Fibroblast of the aortic adventitia (primary cell): ENCODE results near the gene ITPR1. TPM values are rescaled to one million over a fixed set of nuclear protein-coding genes. Genes with fewer than 3 reads are reported as not detected.

Experiments
- DNase-seq: peaks from one replicate; pipeline ENCODE4 v3.0.0-alpha.2; 2010; ENCODE audit warnings: low read depth
- H3K4me3 ChIP-seq: 2 replicates; pipeline ENCODE4 v1.5.1; 2011; ENCODE audit warnings: low read depth, mild to moderate bottlenecking, control low read depth, low read length, moderate library complexity
- total RNA-seq: library from RNA; depleted of rRNA; stranded (reverse); fragments of >200 nt; gene quantifications from 2 replicates; pipeline ENCODE4 v1.2.3, GENCODE V29; 2012; ENCODE audit warnings: low replicate concordance
- TF ChIP-seq, protein P1 (sequence below): IDR thresholded peaks from 2 replicates; pipeline ENCODE4 v1.5.1; 2011; ENCODE audit warnings: mild to moderate bottlenecking, low read length, control low read depth, inconsistent platforms; ENCODE audit not compliant: insufficient read depth

The ITPR1 gene
- total RNA-seq, 1 donor: 8.9 TPM

DNA sequence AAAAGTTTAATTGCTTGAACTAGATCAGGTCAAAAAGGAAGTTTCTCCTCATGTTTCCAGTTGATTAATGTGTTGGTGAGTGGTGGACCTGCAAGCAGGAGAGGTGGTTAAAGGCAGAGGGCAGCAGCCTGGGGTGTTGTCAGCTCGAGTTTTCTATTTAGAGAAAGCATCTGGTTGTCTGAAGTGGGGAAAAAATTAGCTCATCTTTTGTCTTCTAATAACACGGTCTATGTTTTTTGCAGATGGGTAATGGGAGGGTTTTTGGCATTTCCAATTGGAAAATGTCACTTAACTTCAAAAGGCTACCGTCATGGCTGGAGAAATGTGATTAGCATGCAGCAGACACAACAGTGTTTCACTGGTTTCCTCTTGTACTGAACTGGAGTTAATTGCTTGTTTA lies 122.6 kb downstream of the ITPR1 start:
- TF ChIP-seq, protein P1, sequence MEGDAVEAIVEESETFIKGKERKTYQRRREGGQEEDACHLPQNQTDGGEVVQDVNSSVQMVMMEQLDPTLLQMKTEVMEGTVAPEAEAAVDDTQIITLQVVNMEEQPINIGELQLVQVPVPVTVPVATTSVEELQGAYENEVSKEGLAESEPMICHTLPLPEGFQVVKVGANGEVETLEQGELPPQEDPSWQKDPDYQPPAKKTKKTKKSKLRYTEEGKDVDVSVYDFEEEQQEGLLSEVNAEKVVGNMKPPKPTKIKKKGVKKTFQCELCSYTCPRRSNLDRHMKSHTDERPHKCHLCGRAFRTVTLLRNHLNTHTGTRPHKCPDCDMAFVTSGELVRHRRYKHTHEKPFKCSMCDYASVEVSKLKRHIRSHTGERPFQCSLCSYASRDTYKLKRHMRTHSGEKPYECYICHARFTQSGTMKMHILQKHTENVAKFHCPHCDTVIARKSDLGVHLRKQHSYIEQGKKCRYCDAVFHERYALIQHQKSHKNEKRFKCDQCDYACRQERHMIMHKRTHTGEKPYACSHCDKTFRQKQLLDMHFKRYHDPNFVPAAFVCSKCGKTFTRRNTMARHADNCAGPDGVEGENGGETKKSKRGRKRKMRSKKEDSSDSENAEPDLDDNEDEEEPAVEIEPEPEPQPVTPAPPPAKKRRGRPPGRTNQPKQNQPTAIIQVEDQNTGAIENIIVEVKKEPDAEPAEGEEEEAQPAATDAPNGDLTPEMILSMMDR: no peak
- H3K4me3 ChIP-seq: no peak overlapping the region
- DNase-seq: no peak

DNA sequence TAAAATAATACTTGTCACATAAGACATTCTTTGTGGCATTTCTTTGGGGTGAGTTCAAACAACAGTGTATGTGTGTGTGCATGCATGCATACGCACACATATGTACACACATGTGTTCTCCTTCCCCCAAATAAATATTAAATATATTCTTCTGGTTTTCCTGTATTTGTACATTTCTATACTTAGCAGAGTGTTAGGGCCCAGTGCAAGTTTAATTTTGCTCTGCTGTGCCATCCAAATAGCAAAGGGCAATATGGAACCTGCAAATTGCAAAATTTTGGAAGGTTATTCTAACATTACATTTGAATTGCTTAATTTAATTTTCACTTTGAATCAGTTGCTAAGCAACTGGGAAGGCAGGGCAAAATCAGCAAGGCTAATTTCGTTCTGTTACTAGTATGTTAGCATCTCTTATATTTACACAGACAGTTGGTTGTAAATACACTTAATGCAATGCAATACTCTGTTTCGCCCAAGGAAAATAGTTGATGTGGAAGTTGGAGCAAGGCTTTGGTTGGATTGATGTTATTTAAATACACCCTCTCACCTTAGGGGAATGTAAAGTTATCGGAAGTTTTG lies 130.4 kb downstream of the ITPR1 start:
- no peak overlapping the region for H3K4me3 ChIP-seq
- no peak for DNase-seq
- TF ChIP-seq, protein P1: no peak

DNA sequence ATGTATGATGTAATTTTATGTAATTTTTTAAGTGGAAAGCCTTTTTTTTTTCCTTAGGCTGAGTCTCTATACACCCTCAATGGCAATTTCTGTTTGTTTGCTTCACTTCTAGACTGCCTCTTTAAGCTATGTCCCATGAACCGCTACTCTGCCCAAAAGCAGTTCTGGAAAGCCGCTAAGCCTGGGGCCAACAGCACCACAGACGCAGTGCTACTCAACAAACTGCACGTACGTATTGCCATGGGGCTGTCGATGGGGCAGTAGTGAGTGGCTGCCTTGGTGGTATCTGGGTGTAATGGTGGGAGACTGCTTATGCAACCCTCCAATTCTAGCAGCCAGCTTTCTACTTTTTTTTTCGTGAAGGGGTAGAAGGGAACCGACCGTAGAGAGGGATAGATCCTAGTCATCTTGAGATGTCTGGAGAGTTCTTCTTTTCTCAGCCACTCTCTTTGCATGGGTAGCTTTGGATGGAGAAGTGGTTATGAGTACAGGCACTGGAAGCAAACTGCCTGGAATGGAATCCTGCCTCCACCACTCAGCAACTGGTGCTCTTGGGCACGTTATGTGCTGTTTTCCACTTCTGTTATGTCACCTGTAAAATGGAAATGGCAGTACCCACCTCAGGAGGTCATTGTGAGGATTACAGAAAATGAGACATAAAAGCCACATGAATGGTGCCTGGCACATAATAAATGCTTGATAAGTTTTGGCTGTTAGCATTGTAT lies 134.7 kb downstream of the ITPR1 start:
- H3K4me3 ChIP-seq: no peak overlapping the region
- DNase-seq: no peak
- TF ChIP-seq, protein P1: no peak

DNA sequence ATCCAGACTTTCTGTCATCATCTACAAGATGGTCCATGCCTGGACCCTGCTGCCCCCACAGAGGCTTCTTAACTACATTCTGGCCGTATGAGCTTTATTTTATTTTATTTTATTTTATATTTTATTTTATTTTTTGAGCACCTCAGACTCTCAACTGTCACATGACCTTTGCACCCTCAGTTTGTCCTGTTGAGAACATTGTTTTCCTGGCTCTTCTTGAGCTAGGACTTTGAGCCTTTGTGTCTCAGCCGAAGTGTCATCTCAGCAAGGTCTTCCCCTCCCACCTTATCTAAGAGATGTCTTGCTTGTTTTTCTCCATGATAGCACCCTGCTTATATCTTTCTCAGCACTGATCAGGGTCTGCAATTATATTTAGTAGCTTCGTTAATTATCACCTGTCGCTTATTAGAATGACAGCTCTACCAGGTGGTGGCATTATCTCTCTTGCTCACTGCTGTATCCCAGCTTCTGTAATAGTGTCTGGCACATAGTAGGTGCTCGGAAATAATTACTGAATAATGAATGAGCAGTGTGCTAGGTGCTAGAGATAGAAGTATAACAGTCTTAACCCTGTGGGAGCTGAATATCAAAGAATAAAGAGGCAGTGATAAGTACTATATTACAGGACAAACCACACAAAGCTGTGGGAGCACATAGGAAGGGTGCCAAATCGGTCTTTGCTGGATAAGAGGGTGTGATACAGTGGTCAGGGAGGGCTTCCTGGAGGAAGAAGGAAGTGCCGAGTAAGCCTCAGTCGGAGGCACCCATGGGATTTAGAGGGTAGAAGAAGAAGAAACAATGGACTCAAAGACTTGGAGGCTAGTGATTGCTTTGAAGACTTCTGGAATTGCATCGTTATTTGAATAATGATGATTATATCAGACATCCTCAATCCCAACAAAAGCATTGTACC lies 136.2 kb downstream of the ITPR1 start:
- DNase-seq: no peak
- TF ChIP-seq, protein P1: no peak

DNA sequence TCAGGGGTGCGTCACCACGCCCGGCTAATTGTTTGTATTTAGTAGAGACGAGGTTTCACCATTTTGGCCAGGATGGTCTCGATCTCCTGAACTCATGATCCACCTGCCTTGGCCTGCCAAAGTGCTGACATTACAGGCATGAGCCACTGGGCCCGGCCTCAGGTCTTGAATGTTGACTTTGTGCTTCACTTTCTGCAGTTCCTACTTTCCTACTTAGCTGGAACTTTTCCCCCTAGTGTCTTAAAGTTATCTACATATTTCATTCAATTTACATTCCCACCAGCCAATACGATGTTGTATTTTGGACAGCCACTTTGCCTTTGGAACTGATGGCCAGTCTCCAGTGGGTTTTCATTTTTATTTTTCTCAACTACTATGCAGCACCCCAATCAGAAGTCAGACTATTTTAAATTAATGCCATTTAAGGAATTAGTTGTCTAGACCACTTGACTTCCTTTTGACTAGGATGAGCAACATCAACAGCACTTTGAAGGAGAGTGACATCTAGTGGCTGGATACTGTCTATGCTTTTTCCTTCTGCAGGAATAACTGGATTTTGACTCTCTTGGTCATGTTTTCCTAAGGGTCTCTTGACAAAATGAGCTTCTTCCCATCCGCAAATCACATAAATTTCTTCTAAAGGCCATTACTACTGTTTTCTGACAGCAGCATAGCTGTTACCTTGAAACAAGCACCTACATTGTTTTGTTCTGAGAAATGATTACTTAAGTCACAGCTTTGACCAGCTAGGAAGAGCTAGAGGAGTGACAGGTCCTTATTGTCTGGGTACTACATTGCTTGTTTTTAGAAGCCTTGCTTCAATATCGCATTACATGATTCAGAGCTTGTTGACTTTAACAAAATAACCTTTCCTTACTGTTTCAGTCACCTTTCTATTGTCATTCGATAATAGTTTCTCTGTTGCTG lies 140.2 kb downstream of the ITPR1 start:
- TF ChIP-seq, protein P1: peak; percentile 89
- no peak overlapping the region for H3K4me3 ChIP-seq
- peak; percentile 80 for DNase-seq

More for the DNA sequence above, 136.2 kb downstream of the ITPR1 start:
- no peak overlapping the region for H3K4me3 ChIP-seq

DNA sequence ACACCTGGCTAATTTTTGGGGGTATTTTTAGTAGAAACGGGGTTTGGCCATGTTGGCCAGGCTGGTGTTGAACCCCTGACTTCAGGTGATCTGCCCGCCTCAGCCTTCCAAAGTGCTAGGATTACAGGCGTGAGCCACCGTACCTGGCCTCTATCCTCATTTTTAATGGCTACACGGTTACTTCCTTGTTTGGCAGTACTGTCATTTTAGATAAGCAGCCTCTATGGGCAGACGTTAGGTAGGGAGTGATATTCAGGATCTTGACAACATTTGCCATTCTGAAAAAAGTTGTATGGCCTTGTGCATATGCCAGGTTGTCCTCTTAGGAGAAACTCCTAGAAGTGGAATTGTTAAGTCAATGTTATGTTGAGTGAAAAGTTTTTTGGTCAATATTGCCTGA lies 141.7 kb downstream of the ITPR1 start:
- no peak overlapping the region for H3K4me3 ChIP-seq
- no peak for DNase-seq
- TF ChIP-seq, protein P1: no peak
